Retinal pigment epithelial cell (primary cell): ENCODE results near the gene ACOXL.

ENCODE experiments used
- DNase-seq: peaks from one replicate; pipeline ENCODE4 v3.0.0-alpha.2; 2010; ENCODE audit warnings: low read depth
- H3K4me3 ChIP-seq: 2 replicates; pipeline ENCODE4 v1.5.1; 2011; ENCODE audit warnings: mild to moderate bottlenecking, low read length, control low read depth, moderate library complexity
- CTCF ChIP-seq: conservative IDR thresholded peaks from 2 replicates; pipeline ENCODE4 v1.5.1; 2011; ENCODE audit warnings: low read depth, low read length, control low read depth, inconsistent platforms

ACOXL gene

DNA sequence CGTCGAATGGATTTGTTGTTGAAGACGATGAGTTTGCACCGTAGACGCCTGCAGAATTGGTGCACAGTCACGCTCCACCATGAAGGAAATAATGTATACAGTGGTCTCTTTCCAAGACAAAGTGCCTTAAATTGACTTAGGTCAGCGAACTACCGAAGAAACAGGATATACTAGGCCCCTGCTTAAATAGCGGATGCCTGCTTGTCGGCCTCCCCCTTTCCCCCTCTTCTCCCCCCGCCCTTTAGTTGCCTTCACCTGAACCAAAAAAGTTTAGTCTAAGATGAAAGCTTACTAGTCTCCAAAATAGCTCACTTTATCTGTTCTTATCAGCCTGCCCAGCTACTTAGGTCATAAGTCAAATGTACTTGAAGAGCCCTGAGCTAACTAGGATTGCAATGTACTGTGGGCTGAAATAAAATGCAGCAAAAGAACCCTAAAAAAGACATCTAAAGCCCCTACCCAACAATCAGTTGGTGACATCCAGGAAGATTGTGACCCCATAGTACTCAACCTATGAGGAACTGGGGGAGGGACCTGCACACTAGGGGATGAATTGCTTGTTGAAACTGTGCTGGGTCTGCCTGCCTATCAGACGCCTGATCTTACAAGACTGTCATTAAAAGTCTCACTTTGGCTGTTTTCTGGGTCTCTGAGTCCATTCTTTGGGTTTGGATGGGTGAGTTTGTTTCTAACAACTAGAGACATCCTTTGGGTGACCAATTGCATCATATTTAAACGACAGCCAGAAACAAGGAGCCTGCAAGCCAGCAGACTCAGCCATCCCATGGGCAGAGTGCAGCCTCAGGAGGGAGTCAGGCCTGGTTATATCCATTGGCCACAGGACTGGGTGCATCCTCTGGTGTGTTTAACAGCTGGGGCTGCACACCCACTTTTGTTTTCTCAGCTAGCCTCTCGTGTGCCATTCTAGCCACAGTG lies 14.5 kb downstream of the ACOXL start:
- DNase-seq = no peak
- H3K4me3 ChIP-seq = no peak overlapping the region
- no peak for TF ChIP-seq CTCF

- DNase-seq = no peak
- no peak overlapping the region for H3K4me3 ChIP-seq
- TF ChIP-seq CTCF = no peak
Measured at GRCh38 chr2:110747522-110748488, 15.4 kb downstream of the ACOXL start.

DNA sequence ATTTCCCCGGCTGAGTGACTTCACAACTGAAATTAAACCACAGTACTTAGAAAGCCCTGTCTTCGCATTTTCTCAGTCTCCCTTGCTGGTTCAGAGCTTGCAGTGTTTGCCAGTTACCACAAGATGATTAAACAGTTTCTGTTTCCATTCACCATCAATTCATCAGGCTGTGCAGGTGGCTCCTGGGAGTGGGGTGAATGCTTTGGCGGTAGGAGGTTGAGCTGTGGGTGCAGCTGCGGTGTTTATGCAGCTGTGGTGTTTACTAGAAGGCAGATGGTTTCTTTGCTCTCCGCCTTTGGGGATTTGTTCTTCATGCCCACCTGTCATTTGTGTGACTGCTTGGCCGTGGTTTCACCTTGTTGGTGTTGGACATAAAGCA lies 16.1 kb downstream of the ACOXL start:
- DNase-seq = no peak
- no peak for TF ChIP-seq CTCF

DNA sequence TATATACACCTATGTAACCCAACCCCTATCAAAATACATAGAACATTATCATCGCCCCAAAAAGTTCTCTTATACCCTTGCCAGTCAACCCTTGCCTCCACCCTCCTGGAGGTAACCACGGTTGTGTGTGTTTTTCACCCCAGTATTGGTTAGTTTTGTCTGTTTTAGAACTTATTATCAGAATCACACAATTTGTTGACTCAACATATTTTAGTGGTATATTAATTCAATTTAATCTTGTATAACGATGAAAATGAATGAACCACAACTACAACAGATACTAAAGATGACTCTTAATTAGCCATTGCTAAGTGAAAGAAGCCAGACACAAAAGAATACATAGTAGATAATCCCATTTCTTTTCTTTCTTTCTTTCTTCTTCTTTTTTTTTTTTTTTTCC lies 19.3 kb downstream of the ACOXL start:
- H3K4me3 ChIP-seq = no peak overlapping the region
- DNase-seq = no peak
- no peak for TF ChIP-seq CTCF

More for the DNA sequence above, 16.1 kb downstream of the ACOXL start:
- H3K4me3 ChIP-seq = no peak overlapping the region

DNA sequence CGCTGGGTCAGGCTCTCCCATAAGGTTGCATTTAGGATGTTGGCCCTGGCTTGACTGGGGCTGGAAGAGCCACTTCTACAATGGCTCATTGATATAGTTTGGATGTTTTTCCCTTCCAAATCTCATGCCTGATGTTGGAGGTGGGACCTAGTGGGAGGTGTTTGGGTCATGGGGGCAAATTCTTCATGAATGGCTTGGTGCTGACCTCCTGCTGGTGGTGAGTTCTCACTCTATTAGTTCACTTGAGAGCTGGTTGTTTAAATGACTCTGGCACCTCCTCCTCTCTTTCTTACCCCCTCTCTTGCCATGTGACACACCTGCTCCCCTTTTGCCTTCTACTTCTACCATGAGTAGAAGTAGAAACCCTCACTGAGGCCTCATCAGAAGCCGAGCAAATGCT lies 20.5 kb downstream of the ACOXL start:
- no peak for TF ChIP-seq CTCF
- no peak overlapping the region for H3K4me3 ChIP-seq
- no peak for DNase-seq

DNA sequence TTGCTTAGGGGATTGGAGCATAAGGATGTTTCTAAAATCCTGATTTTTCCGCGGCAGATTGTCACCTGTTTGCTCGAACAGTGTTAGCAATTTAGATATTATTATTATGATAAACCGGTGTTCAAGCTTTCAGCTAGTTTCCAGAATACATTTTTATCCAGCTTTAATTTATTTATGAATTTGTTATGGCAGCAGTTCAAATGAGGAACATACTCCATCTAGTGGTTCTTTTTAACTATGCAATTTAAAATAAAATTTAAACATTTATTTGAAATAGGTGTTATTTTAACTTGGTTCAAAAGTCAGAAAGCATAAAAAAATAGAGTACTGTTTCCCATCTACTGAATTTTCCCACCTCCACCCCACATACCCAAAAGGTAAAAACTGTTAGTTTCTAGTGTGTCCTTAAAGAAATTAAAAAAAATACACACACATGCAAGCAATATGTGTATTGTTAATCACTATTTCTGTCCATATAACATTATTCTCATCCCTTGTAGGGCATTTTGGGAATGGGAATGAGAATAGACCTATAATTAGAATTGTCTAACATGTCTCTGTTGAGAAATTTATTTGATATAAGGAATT lies 23.2 kb downstream of the ACOXL start:
- TF ChIP-seq CTCF = peak; percentile 43
- H3K4me3 ChIP-seq = no peak overlapping the region
- no peak for DNase-seq
